ENCODE data around the gene SYPL2.

SYPL2 gene

DNA sequence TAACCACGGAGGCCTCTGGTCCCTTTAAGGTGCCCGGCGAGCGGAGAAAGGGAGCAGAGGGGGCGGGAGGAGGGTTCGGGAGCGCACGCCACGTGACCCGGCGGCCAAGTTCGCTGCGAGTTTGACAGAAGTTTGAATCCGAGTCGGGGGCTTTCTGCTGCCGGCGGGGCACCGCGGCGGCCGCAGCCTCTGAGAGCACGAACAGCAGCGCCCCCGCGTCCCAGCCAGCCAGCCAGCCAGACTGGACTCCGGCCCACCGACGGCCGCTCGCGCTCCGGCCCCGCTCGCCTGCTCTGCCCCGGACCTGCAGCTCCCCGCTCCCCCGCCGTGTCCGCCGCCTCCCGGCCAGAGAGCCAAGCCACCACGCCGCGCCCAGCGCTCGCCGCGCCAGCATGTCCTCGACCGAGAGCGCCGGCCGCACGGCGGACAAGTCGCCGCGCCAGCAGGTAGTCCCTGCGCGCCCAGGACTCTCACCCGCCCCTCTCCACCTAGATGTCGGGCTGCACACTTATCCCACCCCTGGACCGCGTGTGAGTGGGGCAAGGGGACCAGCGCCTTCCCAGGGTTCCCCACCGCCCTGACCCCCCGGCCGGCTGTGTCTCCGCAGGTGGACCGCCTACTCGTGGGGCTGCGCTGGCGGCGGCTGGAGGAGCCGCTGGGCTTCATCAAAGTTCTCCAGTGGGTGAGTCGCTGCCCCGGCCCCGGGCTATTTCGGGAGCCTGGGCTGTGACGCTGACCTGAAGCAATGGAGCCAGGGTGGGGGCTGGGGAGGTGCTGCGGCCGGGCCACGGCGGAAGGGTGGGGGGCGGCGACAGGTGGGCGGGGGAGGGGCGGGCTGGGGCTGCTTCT lies at the start of gene SYPL2:
TSS of gene SYPL2 (plus strand) at position 95 of the 849 bp plus-strand sequence. CDS start at position 393, 298 bp downstream.
- no peak for DNase-seq (ENCODE audit: low read depth)
- TF ChIP-seq, protein P1, sequence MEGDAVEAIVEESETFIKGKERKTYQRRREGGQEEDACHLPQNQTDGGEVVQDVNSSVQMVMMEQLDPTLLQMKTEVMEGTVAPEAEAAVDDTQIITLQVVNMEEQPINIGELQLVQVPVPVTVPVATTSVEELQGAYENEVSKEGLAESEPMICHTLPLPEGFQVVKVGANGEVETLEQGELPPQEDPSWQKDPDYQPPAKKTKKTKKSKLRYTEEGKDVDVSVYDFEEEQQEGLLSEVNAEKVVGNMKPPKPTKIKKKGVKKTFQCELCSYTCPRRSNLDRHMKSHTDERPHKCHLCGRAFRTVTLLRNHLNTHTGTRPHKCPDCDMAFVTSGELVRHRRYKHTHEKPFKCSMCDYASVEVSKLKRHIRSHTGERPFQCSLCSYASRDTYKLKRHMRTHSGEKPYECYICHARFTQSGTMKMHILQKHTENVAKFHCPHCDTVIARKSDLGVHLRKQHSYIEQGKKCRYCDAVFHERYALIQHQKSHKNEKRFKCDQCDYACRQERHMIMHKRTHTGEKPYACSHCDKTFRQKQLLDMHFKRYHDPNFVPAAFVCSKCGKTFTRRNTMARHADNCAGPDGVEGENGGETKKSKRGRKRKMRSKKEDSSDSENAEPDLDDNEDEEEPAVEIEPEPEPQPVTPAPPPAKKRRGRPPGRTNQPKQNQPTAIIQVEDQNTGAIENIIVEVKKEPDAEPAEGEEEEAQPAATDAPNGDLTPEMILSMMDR (IDR thresholded peaks at IDR 0.05; ENCODE audit: low read depth, low read length, missing control alignments), result no peak
- H3K4me3 ChIP-seq (ENCODE audit: low read depth, low read length), result no peak within 1 kb of the TSS

DNA sequence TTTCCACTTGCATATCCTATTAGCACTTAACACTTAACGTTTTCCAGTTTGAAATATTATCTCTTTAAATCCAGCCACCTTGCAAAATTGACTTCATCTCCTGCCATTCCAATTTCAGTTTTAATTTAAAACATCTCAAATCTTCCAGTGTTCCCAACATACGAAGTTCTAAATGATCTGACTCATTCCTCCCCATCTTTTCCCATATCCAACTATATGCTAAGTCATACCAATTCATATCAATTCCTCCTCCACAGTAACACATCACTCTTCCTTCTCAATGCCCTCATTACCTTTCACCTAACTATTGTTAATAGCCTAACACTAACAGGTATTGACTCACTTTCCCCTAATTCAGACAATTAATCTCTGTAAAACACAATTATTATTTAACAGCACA lies 42.8 kb upstream of the SYPL2 start:
- H3K4me3 ChIP-seq (ENCODE audit: low read depth, low read length), result no peak overlapping the region
- TF ChIP-seq, protein P1 (IDR thresholded peaks at IDR 0.05; ENCODE audit: low read depth, low read length, missing control alignments), result no peak
- DNase-seq (ENCODE audit: low read depth), result no peak

DNA sequence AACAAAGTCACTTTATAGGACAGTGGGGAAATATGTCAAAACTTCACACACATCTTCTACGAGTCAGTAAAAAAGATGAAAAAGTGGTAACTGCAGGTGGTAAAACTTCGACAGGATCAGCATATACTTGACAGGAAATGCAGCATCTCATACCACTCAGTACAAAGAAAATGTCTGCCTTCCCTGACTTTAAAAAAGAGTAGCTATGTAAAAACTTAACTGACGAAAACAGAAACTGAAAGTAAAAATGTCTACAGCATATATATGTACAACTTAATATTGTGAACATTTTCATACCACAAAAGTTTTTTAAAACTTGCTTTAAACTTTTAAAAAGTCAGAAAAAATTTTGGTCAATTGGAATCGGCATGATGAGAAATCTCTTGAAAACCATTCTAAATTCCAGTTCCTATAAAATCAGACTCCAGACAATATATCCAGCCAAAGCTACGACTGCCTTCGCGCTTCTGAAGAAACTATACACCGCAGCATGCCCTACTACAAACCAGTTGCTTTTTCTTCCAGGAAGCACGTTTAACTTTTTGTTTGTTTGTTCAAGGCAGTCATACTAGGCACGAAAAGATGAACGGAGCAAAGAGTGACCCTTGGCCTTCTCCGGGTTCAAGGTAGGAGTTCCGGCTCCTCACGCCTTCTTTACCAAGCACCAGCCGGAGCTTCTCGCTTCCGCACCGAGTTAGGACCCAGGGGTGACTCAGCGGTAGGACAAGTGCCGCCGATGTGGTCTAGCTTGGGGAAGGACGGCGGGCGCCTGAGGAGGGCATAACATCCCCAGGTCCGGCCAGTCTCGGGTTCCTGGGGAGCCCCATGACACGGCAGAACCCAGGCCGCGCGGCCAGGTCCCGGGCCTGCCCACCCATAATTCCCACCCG lies 40.7 kb upstream of the SYPL2 start:
- TF ChIP-seq, protein P1 (IDR thresholded peaks at IDR 0.05; ENCODE audit: low read depth, low read length, missing control alignments), result no peak
- peak overlapping the region; percentile 94 for H3K4me3 ChIP-seq (ENCODE audit: low read depth, low read length)
- DNase-seq (ENCODE audit: low read depth), result peak; percentile 33

DNA sequence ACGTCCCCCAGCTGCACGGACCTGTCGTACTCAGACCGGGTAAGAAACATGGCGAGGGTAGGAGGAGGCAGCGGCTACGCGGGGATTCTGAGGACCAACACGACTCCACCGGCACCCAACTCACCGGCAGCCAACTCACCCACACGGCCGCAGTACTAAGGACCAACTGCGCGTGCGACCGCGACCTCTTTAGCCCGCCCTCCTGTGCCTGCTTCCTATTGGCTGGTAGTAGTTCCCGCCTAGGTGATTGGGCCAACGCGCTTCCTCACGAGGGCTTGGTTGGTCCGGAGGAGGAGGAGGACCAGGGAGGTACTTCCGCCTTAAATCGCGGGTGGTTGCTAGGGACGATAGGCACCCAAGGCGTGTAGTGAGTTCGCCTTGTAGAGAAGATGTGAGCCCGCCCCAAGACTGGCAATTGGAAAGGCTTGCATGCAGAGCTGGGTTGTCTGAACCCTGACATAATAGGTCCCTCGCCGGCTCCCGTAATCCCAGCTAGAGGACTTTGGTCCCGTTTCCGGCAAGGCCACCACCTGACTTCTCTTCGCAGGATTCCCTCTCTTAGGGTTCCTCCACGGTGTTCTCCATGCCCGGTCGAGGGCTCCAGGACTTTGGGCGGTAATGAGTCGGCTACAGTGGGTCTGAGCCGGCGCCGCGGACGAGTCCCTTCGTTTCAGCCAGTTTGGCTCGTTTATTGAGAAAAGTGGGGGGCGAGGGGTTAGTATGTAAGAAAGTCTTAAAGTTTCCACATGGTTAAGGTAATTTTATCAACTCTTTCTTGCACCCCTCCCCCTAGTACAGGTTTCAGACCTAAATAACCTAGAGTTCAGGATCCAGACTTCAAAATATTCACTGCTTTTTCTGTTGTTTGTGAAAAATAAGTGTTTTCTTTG lies 39.8 kb upstream of the SYPL2 start, which contains the start of gene PSMA5:
TSS of gene PSMA5 (minus strand) at position 168 of the 890 bp plus-strand sequence. CDS start at position 50, 118 bp downstream.
- TF ChIP-seq, protein P1 (IDR thresholded peaks at IDR 0.05; ENCODE audit: low read depth, low read length, missing control alignments), result no peak

DNA sequence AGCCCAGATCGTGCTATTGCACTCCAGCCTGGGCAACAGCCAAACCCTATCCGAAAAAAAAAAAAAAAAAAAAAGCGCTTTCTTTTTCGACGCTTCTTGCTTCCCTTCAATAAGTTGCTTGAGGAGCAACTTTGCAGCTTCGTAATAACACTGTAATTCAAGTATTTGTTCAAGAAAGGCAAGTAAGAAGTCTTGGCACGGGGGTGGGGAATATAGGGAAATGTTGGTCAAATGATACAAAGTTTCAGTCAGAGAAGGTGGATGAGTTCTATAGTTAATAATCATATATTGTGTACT lies 39.2 kb upstream of the SYPL2 start:
- TF ChIP-seq, protein P1 (IDR thresholded peaks at IDR 0.05; ENCODE audit: low read depth, low read length, missing control alignments), result no peak
- no peak for DNase-seq (ENCODE audit: low read depth)
- H3K4me3 ChIP-seq (ENCODE audit: low read depth, low read length), result peak overlapping the region; percentile 94

More for the DNA sequence above, 39.8 kb upstream of the SYPL2 start, which contains the start of gene PSMA5:
- peak within 1 kb of the TSS; percentile 94 for H3K4me3 ChIP-seq (ENCODE audit: low read depth, low read length)
- DNase-seq (ENCODE audit: low read depth), result peak; percentile 99

DNA sequence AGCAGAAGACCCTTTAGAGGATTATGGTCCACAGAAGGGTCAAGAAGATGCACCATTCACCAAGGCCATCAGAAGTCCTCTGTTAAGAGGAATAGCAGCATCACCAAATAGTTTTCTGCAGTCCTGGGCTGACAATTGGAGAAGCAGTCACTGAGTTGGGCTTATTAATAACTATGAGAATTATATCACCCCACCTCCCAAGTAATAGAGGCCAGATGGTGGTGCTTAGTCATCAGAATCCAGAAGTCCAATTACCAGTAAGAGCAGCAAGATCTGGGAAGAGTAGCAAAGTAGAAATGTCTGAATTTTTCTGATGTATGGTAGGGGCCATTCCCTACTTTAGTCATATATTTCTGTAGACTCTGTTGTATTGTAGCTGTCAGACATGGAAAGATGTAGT lies 34.0 kb upstream of the SYPL2 start:
- TF ChIP-seq, protein P1 (IDR thresholded peaks at IDR 0.05; ENCODE audit: low read depth, low read length, missing control alignments), result no peak
- DNase-seq (ENCODE audit: low read depth), result no peak

More for the DNA sequence above, 34.0 kb upstream of the SYPL2 start:
- no peak overlapping the region for H3K4me3 ChIP-seq (ENCODE audit: low read depth, low read length)

Data from GM12864 (cell line).